B cell (primary cell): Measurements from ENCODE around the gene WRNIP1. TPM values are rescaled to one million over a fixed set of nuclear protein-coding genes. Genes with fewer than 3 reads are reported as not detected.

Experiments used
- ATAC-seq: fragments of 200-7000 bp; cut with Tn5 transposase; one replicate; pipeline ENCODE4 v1.10.0; 2021; ENCODE audit warnings: low read depth, mild to moderate bottlenecking, moderate number of reproducible peaks, moderate library complexity
- CTCF ChIA-PET: fragments of 350-600 bp; sonication (Branson Sonifier 250); formaldehyde crosslinking; loops from one replicate; lab custom pipeline; 2021; ENCODE audit warnings: antibody characterized with exemption, inconsistent platforms; lab: Charles Lee
- POLR2A ChIA-PET: fragments of 350-600 bp; sonication (Branson Sonifier 250); formaldehyde crosslinking; loops from one replicate; lab custom pipeline; 2021; ENCODE audit warnings: antibody characterized with exemption; lab: Charles Lee
- DNase-seq: peaks from one replicate; pipeline ENCODE4 v3.0.0; 2013
- H2AFZ ChIP-seq: 2 replicates; pipeline ENCODE4 v1.6.1; 2012; ENCODE audit warnings: mild to moderate bottlenecking, low read depth, low read length; ENCODE audit not compliant: insufficient read depth, poor library complexity, severe bottlenecking
- H3K27ac ChIP-seq, 2 donors: 1 replicate in 1 of 2; 2 replicates in 1 of 2; pipeline ENCODE4 v1.5.1; 2012 to 2013; ENCODE audit warnings: low read length in 2 of 2, mild to moderate bottlenecking in 2 of 2, moderate library complexity in 1 of 2
- H3K27me3 ChIP-seq, 4 experiments: fragments of 200-600 bp in 1 of 4; sonication (generic) in 1 of 4; replicated peaks in 1 of 4; 1 replicate in 2 of 4; 2 replicates in 2 of 4; pipeline versions ENCODE4 v1.6.1 to v1.7.0; 2013 to 2016; ENCODE audit warnings: low read length in 3 of 4, mild to moderate bottlenecking in 2 of 4, mixed read lengths in 1 of 4, moderate library complexity in 1 of 4; ENCODE audit not compliant: insufficient read depth in 4 of 4, control insufficient read depth in 3 of 4; ENCODE audit errors: control extremely low read depth in 1 of 4
- H3K36me3 ChIP-seq, 2 experiments: replicated peaks in 1 of 2; 1 replicate in 1 of 2; 2 replicates in 1 of 2; pipeline versions ENCODE4 v1.6.1 to v1.7.1; 2013; ENCODE audit warnings: low read length in 1 of 2; ENCODE audit not compliant: insufficient read depth in 2 of 2, control insufficient read depth in 1 of 2; ENCODE audit errors: control extremely low read depth in 1 of 2, extremely low read depth in 1 of 2
- H3K4me1 ChIP-seq, 2 donors: fragments of 200-600 bp in 1 of 2; sonication (generic) in 1 of 2; 1 replicate in 1 of 2; 2 replicates in 1 of 2; pipeline versions ENCODE4 v1.5.1 to v1.6.1; 2013 to 2017; ENCODE audit warnings: low read length in 2 of 2; ENCODE audit not compliant: control insufficient read depth in 2 of 2, insufficient read depth in 2 of 2
- H3K4me2 ChIP-seq: replicated peaks from 2 replicates; pipeline ENCODE3; 2012; ENCODE audit warnings: mild to moderate bottlenecking, low read depth, low read length; ENCODE audit not compliant: poor library complexity, severe bottlenecking
- H3K4me3 ChIP-seq, 5 experiments: fragments of 200-600 bp in 1 of 5; sonication (generic) in 1 of 5; 1 replicate in 3 of 5; 2 replicates in 2 of 5; pipeline versions ENCODE4 v1.5.1 to v1.7.0; 2011 to 2016; ENCODE audit warnings: low read length in 4 of 5, mild to moderate bottlenecking in 4 of 5, low read depth in 2 of 5, control low read depth in 1 of 5, moderate library complexity in 1 of 5; ENCODE audit not compliant: insufficient read depth in 1 of 5; ENCODE audit errors: control extremely low read depth in 1 of 5, extremely low read depth in 1 of 5
- H3K79me2 ChIP-seq: fragments of 200-600 bp; sonication (generic); one replicate; pipeline ENCODE4 v1.6.0; 2016; ENCODE audit warnings: low read length; ENCODE audit not compliant: control insufficient read depth, insufficient read depth
- H3K9ac ChIP-seq: fragments of 200-600 bp; sonication (generic); 2 replicates; pipeline ENCODE4 v1.6.1; 2017; ENCODE audit warnings: mild to moderate bottlenecking, low read length, moderate library complexity
- H3K9me3 ChIP-seq, 3 donors: one replicate each; pipeline versions ENCODE4 v1.6.1 to v1.7.1; 2013; ENCODE audit warnings: low read length in 2 of 3; ENCODE audit not compliant: control insufficient read depth in 2 of 3, insufficient read depth in 1 of 3; ENCODE audit errors: control extremely low read depth in 1 of 3
- H4K20me1 ChIP-seq: 2 replicates; pipeline ENCODE4 v1.6.0; 2012; ENCODE audit warnings: mild to moderate bottlenecking, low read length; ENCODE audit not compliant: insufficient read depth, control insufficient read depth, poor library complexity, severe bottlenecking
- H3K27ac Mint-ChIP-seq: one replicate; pipeline ENCODE4 v1.8.0; 2021; ENCODE audit warnings: mixed read lengths
- H3K27me3 Mint-ChIP-seq: one replicate; pipeline ENCODE4 v1.8.0; 2021; ENCODE audit warnings: mixed read lengths
- H3K4me1 Mint-ChIP-seq: one replicate; pipeline ENCODE4 v1.8.0; 2021; ENCODE audit warnings: mixed read lengths
- H3K4me3 Mint-ChIP-seq: one replicate; pipeline ENCODE4 v1.8.0; 2021; ENCODE audit warnings: mixed read lengths
- H3K9me3 Mint-ChIP-seq: one replicate; pipeline ENCODE4 v1.8.0; 2022; ENCODE audit warnings: mixed read lengths; ENCODE audit not compliant: insufficient read depth
- EZH2 ChIP-seq: IDR thresholded peaks from 2 replicates; pipeline ENCODE4 v1.6.1; 2012; ENCODE audit warnings: borderline replicate concordance, low read depth, mild to moderate bottlenecking, moderate library complexity, low read length; ENCODE audit not compliant: insufficient read depth, poor library complexity, severe bottlenecking
- WGBS: methylation state at CpG from one replicate; pipeline ENCODE4 v1.1.5; 2013; ENCODE audit warnings: missing lambda C conversion rate; ENCODE audit not compliant: insufficient coverage; 5-methylcytosine and 5-hydroxymethylcytosine counted together
- intact Hi-C: fragments of 100-400 bp; cut with micrococcal nuclease; formaldehyde crosslinking; loops from one replicate; pipeline ENCODE4 v1.10.0; 2022
- polyA plus RNA-seq: library from polyadenylated mRNA; depleted of rRNA; stranded (reverse); fragments of >200 nt; gene quantifications from 2 replicates; pipeline ENCODE4 v1.2.3, GENCODE V29; 2012
- total RNA-seq, 2 donors: library from RNA; stranded (reverse); fragments of 120-200 nt in 1 of 2; gene quantifications; 1 replicate in 1 of 2; 2 replicates in 1 of 2; pipeline versions ENCODE4 v1.2.3 to v1.2.4, GENCODE V29; 2013 to 2022
- TF ChIP-seq, protein P1 (sequence below): fragments of 200-600 bp; IDR thresholded peaks from one replicate; pipeline ENCODE4 v1.8.0; 2022; ENCODE audit warnings: antibody characterized with exemption, mild to moderate bottlenecking

The WRNIP1 gene
- total and polyA plus RNA-seq, 2 donors (not counting 1 experiment from before 2014, with no cell fraction given): 32.6 to 35.2 TPM

DNA sequence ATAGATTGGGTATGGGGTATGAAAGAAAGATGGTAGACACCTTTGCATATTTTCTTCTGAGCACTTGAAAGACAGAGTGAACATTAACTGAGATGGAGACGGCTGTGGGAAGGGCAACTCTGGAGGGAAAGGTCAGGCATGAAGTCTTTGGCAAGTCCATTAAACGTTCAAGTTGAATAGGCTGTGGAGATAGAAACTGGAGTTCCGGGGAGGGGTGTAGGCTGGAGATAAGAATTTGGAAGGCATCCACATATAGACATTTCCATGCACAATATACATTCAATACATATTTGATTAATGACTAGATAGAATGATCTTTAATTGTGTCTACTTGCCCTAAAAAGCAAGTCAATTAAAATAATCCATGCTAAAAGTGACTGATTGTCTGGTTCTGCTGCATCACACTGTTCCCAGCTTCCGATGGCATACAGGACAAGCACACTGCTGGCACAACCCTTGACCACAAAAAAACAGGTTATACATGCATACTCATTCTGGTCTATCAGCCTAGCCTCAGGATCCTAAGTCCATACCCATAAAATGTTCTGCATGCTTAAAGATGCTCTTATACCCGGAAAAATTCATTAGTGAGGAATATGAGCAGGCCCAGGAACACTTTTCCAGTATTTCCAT, 12.6 kb upstream of the WRNIP1 start:
- CTCF ChIA-PET: interaction anchor here (1.0 to 6.2 kb wide), 3 partner anchors 9 to 28 kb away, joined by 3 to 98 read pairs (median 4); no protein-coding TSS in a partner anchor
- Histone ChIP-seq H3K36me3 (no peaks in the 10 kb centered on the region), H3K4me2 (no peak overlapping the region)

DNA sequence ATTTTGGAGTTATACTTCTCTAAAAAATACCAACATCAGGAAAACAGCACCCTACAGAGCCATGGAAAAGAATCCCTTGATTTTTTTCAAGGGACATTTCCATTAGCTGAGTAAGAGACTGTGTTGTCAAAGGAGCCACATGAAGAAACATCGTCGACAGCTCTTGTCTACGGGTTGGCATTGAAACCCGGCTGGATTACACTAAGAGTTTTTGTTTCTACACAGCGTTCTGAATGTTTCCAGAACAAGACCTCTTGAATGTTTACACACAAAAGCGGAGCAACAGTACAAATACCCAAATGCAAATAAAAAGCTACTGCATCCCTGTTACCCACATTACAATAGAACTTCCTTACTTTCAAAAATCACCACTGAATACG, 12.1 kb upstream of the WRNIP1 start:
- H3K4me3 Mint-ChIP-seq: no peak overlapping the region
- H4K20me1 ChIP-seq: no peaks in the 10 kb centered on the region
- no peak overlapping the region for H3K4me2 ChIP-seq
- peaks cover 32% of the 10 kb centered on the region for H3K27me3 Mint-ChIP-seq
- H2AFZ ChIP-seq: no peak overlapping the region
- ATAC-seq: no peak
- H3K4me1 Mint-ChIP-seq: peaks cover 7% of the 10 kb centered on the region
- no peak overlapping the region for H3K9ac ChIP-seq
- H3K9me3 Mint-ChIP-seq: peaks cover 2% of the 10 kb centered on the region
- no peaks in the 10 kb centered on the region for H3K4me1 ChIP-seq
- intact Hi-C loops: no loop called here
- peaks cover 0 to 24% (median 14%) of the 10 kb centered on the region in 4 experiments for H3K27me3 ChIP-seq
- no peaks in the 10 kb centered on the region for H3K79me2 ChIP-seq
- WGBS: 87% methylated on average over 6 of the region's 7 CpGs
- TF ChIP-seq EZH2: no peak
- TF ChIP-seq, protein P1, sequence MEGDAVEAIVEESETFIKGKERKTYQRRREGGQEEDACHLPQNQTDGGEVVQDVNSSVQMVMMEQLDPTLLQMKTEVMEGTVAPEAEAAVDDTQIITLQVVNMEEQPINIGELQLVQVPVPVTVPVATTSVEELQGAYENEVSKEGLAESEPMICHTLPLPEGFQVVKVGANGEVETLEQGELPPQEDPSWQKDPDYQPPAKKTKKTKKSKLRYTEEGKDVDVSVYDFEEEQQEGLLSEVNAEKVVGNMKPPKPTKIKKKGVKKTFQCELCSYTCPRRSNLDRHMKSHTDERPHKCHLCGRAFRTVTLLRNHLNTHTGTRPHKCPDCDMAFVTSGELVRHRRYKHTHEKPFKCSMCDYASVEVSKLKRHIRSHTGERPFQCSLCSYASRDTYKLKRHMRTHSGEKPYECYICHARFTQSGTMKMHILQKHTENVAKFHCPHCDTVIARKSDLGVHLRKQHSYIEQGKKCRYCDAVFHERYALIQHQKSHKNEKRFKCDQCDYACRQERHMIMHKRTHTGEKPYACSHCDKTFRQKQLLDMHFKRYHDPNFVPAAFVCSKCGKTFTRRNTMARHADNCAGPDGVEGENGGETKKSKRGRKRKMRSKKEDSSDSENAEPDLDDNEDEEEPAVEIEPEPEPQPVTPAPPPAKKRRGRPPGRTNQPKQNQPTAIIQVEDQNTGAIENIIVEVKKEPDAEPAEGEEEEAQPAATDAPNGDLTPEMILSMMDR: no peak
- POLR2A ChIA-PET: no interaction called here
- H3K4me3 ChIP-seq: no peak overlapping the region
- H3K9me3 ChIP-seq: no peaks in the 10 kb centered on the region
- no peak overlapping the region for H3K27ac Mint-ChIP-seq
- CTCF ChIA-PET: interaction anchor here (0.7 to 6.2 kb wide), 4 partner anchors 9 to 544 kb away, joined by 3 to 98 read pairs (median 4); no protein-coding TSS in a partner anchor
- H3K27ac ChIP-seq: no peak overlapping the region
- no peaks in the 10 kb centered on the region for H3K36me3 ChIP-seq
- no peak for DNase-seq

More for the DNA sequence above, 12.6 kb upstream of the WRNIP1 start:
- WGBS: 54% methylated on average over 3 of the region's 5 CpGs
- Histone ChIP-seq H3K4me3 (no peak overlapping the region), H4K20me1 (no peaks in the 10 kb centered on the region), H3K27me3 (peaks cover 0 to 24% (median 14%) of the 10 kb centered on the region in 4 experiments), H2AFZ (no peak overlapping the region), H3K9ac (no peak overlapping the region), H3K9me3 (no peaks in the 10 kb centered on the region), H3K27ac (no peak overlapping the region), H3K4me1 (no peaks in the 10 kb centered on the region), H3K79me2 (no peaks in the 10 kb centered on the region)
- intact Hi-C loops: no loop called here
- no peak overlapping the region for H3K27ac Mint-ChIP-seq
- H3K9me3 Mint-ChIP-seq: peaks cover 2% of the 10 kb centered on the region
- H3K4me1 Mint-ChIP-seq: peaks cover 7% of the 10 kb centered on the region
- POLR2A ChIA-PET: no interaction called here
- DNase-seq (no peak), ATAC-seq (no peak)
- H3K27me3 Mint-ChIP-seq: peaks cover 32% of the 10 kb centered on the region
- TF ChIP-seq, protein P1: no peak
- no peak for TF ChIP-seq EZH2
- no peak overlapping the region for H3K4me3 Mint-ChIP-seq
